ENCODE data around the gene TMEM229A.

Gene TMEM229A

GRCh38 chr7:124071843-124072242 is 39.0 kb upstream of the TMEM229A start:
- H3K4me3 ChIP-seq: no peak overlapping the region
- H3K27ac ChIP-seq: no peak overlapping the region
- DNase-seq (ENCODE audit: low spot score): no peak
- TF ChIP-seq, protein P1, sequence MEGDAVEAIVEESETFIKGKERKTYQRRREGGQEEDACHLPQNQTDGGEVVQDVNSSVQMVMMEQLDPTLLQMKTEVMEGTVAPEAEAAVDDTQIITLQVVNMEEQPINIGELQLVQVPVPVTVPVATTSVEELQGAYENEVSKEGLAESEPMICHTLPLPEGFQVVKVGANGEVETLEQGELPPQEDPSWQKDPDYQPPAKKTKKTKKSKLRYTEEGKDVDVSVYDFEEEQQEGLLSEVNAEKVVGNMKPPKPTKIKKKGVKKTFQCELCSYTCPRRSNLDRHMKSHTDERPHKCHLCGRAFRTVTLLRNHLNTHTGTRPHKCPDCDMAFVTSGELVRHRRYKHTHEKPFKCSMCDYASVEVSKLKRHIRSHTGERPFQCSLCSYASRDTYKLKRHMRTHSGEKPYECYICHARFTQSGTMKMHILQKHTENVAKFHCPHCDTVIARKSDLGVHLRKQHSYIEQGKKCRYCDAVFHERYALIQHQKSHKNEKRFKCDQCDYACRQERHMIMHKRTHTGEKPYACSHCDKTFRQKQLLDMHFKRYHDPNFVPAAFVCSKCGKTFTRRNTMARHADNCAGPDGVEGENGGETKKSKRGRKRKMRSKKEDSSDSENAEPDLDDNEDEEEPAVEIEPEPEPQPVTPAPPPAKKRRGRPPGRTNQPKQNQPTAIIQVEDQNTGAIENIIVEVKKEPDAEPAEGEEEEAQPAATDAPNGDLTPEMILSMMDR (IDR thresholded peaks at IDR 0.05): no peak

GRCh38 chr7:124062171-124062570 is 29.3 kb upstream of the TMEM229A start:
- no peak overlapping the region for H3K4me3 ChIP-seq
- TF ChIP-seq, protein P1 (IDR thresholded peaks at IDR 0.05): no peak
- H3K27ac ChIP-seq: no peak overlapping the region
- DNase-seq (ENCODE audit: low spot score): no peak

DNA sequence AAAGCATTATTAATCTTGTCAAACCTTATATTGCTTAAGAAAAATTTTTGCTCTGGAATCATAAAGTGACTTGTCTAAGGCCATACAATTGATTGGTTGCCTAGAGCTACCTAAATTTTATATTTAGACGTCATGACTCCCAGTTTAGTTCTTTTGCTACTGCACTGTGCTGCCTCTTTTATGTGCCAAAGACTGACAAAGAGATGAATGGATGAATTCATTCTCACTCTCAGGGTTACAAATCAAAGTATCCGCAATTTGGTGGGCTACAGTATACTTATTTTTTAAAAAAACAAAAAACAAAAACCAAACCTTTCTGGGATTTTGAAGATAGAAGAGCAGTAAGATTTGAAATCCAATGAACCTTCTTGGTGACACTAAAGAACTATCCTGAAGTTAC is 27.7 kb upstream of the TMEM229A start:
- no peak for DNase-seq (ENCODE audit: low spot score)
- H3K27ac ChIP-seq: no peak overlapping the region
- H3K4me3 ChIP-seq: no peak overlapping the region
- TF ChIP-seq, protein P1 (IDR thresholded peaks at IDR 0.05): no peak

DNA sequence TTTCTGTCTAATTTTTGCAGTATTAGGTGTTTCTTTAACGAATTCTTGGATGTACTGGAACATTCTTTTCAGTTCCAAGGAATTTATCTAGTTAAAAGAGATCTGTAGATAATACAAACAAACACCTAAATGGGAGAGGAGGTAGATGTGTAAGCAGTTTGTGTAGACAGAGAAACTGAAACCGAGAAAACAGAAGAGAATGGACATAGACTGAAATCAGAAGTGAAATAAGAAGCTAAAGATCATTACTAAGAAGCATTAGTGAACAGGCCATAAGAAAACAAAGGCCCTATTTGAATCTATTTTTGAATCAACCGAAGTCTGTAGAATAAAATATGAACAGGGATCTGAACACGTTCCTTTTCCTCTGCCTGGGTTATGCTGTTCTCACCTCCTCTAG is 26.5 kb upstream of the TMEM229A start:
- no peak for DNase-seq (ENCODE audit: low spot score)
- no peak overlapping the region for H3K4me3 ChIP-seq
- H3K27ac ChIP-seq: no peak overlapping the region
- TF ChIP-seq, protein P1 (IDR thresholded peaks at IDR 0.05): no peak

DNA sequence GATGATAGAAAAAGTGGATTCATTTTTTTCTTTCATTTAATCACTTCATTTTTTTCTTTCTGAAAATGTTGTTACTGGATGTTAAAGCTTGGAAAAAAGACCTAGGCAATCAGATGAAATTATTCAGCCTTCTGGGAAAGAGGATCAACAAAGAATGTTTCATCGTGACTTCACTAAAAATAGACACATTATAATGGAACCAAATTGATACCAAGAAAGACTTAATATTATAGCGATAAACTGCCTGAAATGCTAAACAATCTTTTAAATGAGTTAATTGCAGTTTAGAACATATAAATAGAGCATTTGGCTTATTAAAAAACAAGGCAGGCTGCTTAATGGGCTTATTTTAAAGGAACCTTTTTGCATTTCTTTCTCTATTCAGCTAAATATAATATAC is 25.6 kb upstream of the TMEM229A start:
- Histone ChIP-seq H3K4me3 (no peak overlapping the region), H3K27ac (no peak overlapping the region)
- DNase-seq (ENCODE audit: low spot score): no peak
- TF ChIP-seq, protein P1 (IDR thresholded peaks at IDR 0.05): no peak

GRCh38 chr7:124057872-124058271 is 25.0 kb upstream of the TMEM229A start:
- Histone ChIP-seq H3K27ac (no peak overlapping the region), H3K4me3 (no peak overlapping the region)
- TF ChIP-seq, protein P1 (IDR thresholded peaks at IDR 0.05): no peak
- no peak for DNase-seq (ENCODE audit: low spot score)

- TF ChIP-seq, protein P1 (IDR thresholded peaks at IDR 0.05): no peak
- Histone ChIP-seq H3K4me3 (no peak overlapping the region), H3K27ac (no peak overlapping the region)
- DNase-seq (ENCODE audit: low spot score): no peak
These were observed 23.4 kb upstream of the TMEM229A start for GRCh38 chr7:124056234-124056633.

All from coronary artery (tissue), 2 donors.